HCT116 (cell line): ENCODE measurements around the gene FGF1. TPM values are rescaled to one million over a fixed set of nuclear protein-coding genes. Genes with fewer than 3 reads are reported as not detected.

Experiments
- ATAC-seq: fragments of 200-7000 bp; cut with Tn5 transposase; 2 replicates; pipeline ENCODE4 v1.9.1; 2020; ENCODE audit warnings: mild to moderate bottlenecking, moderate library complexity
- BruUV-seq: library from RNA; stranded (reverse); fragments of 400-500 nt; replicated peaks from 2 replicates; lab custom pipeline; 2021; lab: Mats Ljungman, UMichigan
- CTCF ChIA-PET: fragments of 300-600 bp; sonication (Branson Sonifier 250); formaldehyde crosslinking; loops from one replicate; lab custom pipeline; 2021; ENCODE audit warnings: antibody characterized with exemption; lab: Charles Lee
- POLR2A ChIA-PET: fragments of 300-600, 350-600 bp; sonication (Branson Sonifier 250); formaldehyde crosslinking; loops from one replicate; lab custom pipeline; 2021; ENCODE audit warnings: antibody characterized with exemption; lab: Charles Lee
- RAD21 ChIA-PET, 2 experiments: fragments of 300-600 bp; sonication (Branson Sonifier 250); formaldehyde crosslinking; loops; one replicate each; lab custom pipeline; 2023; ENCODE audit warnings: low total read pairs in 2 of 2; ENCODE audit not compliant: uncharacterized antibody in 2 of 2, unreplicated experiment in 2 of 2, low non-redundant PET in 1 of 2; lab: Charles Lee
- DNase-seq: peaks from one replicate; pipeline ENCODE4 v3.0.0-alpha.2; 2010; ENCODE audit warnings: low read depth, low spot score
- H2AFZ ChIP-seq: fragments of 200-600 bp; shearing (Covaris generic), sonication (generic); 2 replicates; pipeline ENCODE4 v1.6.1; 2017; ENCODE audit warnings: low read depth, mixed run types, mixed read lengths, antibody characterized with exemption, low read length; ENCODE audit not compliant: poor library complexity, severe bottlenecking
- H3K27ac ChIP-seq: 2 replicates; pipeline ENCODE4 v1.5.1; 2012; ENCODE audit warnings: low read depth, low read length
- H3K27me3 ChIP-seq: fragments of 200-600 bp; sonication (generic); 2 replicates; pipeline ENCODE4 v1.6.1; 2016; ENCODE audit warnings: mixed run types, low read length, mixed read lengths; ENCODE audit not compliant: insufficient read depth
- H3K36me3 ChIP-seq, 2 experiments: fragments of 200-500 bp in 1 of 2; fragments of 200-600 bp in 1 of 2; sonication (Bioruptor generic) in 1 of 2; sonication (generic) in 1 of 2; 2 replicates each; pipeline versions ENCODE4 v1.5.1 to v1.6.1; 2014 to 2016; ENCODE audit warnings: low read length in 2 of 2, inconsistent platforms in 1 of 2, mixed read lengths in 1 of 2, mixed run types in 1 of 2; ENCODE audit not compliant: insufficient read depth in 2 of 2, control insufficient read depth in 1 of 2
- H3K4me1 ChIP-seq, 2 experiments: fragments of 200-600 bp in 1 of 2; sonication (generic) in 1 of 2; 2 replicates each; pipeline versions ENCODE4 v1.5.1 to v1.6.1; 2012 to 2017; ENCODE audit warnings: low read length in 2 of 2, inconsistent platforms in 1 of 2, mild to moderate bottlenecking in 1 of 2, mixed read lengths in 1 of 2, mixed run types in 1 of 2, moderate library complexity in 1 of 2; ENCODE audit not compliant: insufficient read depth in 2 of 2, control insufficient read depth in 1 of 2
- H3K4me2 ChIP-seq: fragments of 200-600 bp; sonication (generic); 2 replicates; pipeline ENCODE4 v1.6.1; 2017; ENCODE audit warnings: mixed run types, low read length, mixed read lengths
- H3K4me3 ChIP-seq, 2 experiments: fragments of 200-600 bp in 1 of 2; sonication (generic) in 1 of 2; replicated peaks in 1 of 2; 2 replicates each; pipeline ENCODE4 v1.5.1; 2011 to 2016; ENCODE audit warnings: low read length in 2 of 2, control low read depth in 1 of 2, low read depth in 1 of 2, mild to moderate bottlenecking in 1 of 2, mixed read lengths in 1 of 2, mixed run types in 1 of 2
- H3K79me2 ChIP-seq: fragments of 200-600 bp; sonication (generic); 2 replicates; pipeline ENCODE4 v1.6.1; 2017; ENCODE audit warnings: mild to moderate bottlenecking, mixed run types, low read length, moderate library complexity, mixed read lengths; ENCODE audit not compliant: insufficient read depth
- H3K9ac ChIP-seq: fragments of 200-600 bp; sonication (generic); 2 replicates; pipeline ENCODE4 v1.6.1; 2016; ENCODE audit warnings: low read length, mixed read lengths
- H3K9me2 ChIP-seq: fragments of 200-600 bp; sonication (generic), shearing (Covaris generic); 2 replicates; pipeline ENCODE4 v1.6.1; 2017; ENCODE audit warnings: mixed run types, mild to moderate bottlenecking, moderate library complexity; ENCODE audit not compliant: insufficient read depth
- H3K9me3 ChIP-seq, 2 experiments: fragments of 200-500 bp in 1 of 2; fragments of 200-600 bp in 1 of 2; sonication (Bioruptor generic) in 1 of 2; sonication (generic) in 1 of 2; 2 replicates each; pipeline ENCODE4 v1.6.1; 2014 to 2017; ENCODE audit warnings: low read length in 2 of 2, mixed read lengths in 2 of 2, inconsistent platforms in 1 of 2, low read depth in 1 of 2, mild to moderate bottlenecking in 1 of 2, mixed run types in 1 of 2, moderate library complexity in 1 of 2; ENCODE audit not compliant: control insufficient read depth in 1 of 2, insufficient read depth in 1 of 2
- H4K20me1 ChIP-seq: fragments of 200-600 bp; sonication (generic), shearing (Covaris generic); 2 replicates; pipeline ENCODE4 v1.6.1; 2017; ENCODE audit warnings: mixed run types, mild to moderate bottlenecking, moderate library complexity; ENCODE audit not compliant: insufficient read depth
- EGR1 ChIP-seq: IDR thresholded peaks from 2 replicates; pipeline ENCODE4 v1.6.1; 2012; ENCODE audit warnings: low read depth
- JUND ChIP-seq: IDR thresholded peaks from 2 replicates; pipeline ENCODE4 v1.6.1; 2012
- POLR2A ChIP-seq: IDR thresholded peaks from 2 replicates; pipeline ENCODE4 v1.7.0; 2011; ENCODE audit warnings: borderline replicate concordance; ENCODE audit not compliant: insufficient read depth, insufficient read length; ENCODE audit errors: extremely low read depth
- RAD21 ChIP-seq: IDR thresholded peaks from 2 replicates; pipeline ENCODE4 v1.6.1; 2012; ENCODE audit warnings: low read depth, mild to moderate bottlenecking
- SIN3A ChIP-seq: IDR thresholded peaks from 2 replicates; pipeline ENCODE4 v1.6.1; 2012; ENCODE audit warnings: low read depth
- SP1 ChIP-seq: IDR thresholded peaks from 2 replicates; pipeline ENCODE4 v1.6.1; 2012; ENCODE audit warnings: low read depth
- ZBTB33 ChIP-seq: IDR thresholded peaks from 2 replicates; pipeline ENCODE4 v1.6.1; 2011; ENCODE audit warnings: mild to moderate bottlenecking, low read length, moderate library complexity; ENCODE audit not compliant: insufficient replicate concordance; ENCODE audit errors: extremely low read depth
- ZFX ChIP-seq: fragments of 450-650 bp; IDR thresholded peaks from 2 replicates; pipeline ENCODE4 v1.6.1; 2017
- ZNF274 ChIP-seq: fragments of 200-500 bp; sonication (Bioruptor generic); IDR thresholded peaks from 2 replicates; pipeline ENCODE4 v1.6.1; 2014; ENCODE audit warnings: mild to moderate bottlenecking, low read depth, low read length, inconsistent platforms
- intact Hi-C: fragments of 100-400 bp; cut with micrococcal nuclease; formaldehyde crosslinking; loops from 2 replicates; pipeline ENCODE4 v1.10.0; 2022
- total RNA-seq: library from RNA; stranded (reverse); gene quantifications from one replicate; pipeline ENCODE4 v1.2.1, GENCODE V29; 2021; ENCODE audit not compliant: unreplicated experiment
- TF ChIP-seq, protein P1 (sequence below): IDR thresholded peaks from 2 replicates; pipeline ENCODE4 v1.6.1; 2012; ENCODE audit warnings: low read depth

Gene FGF1
- total RNA-seq, 1 experiment from 2014 or later: not detected

DNA sequence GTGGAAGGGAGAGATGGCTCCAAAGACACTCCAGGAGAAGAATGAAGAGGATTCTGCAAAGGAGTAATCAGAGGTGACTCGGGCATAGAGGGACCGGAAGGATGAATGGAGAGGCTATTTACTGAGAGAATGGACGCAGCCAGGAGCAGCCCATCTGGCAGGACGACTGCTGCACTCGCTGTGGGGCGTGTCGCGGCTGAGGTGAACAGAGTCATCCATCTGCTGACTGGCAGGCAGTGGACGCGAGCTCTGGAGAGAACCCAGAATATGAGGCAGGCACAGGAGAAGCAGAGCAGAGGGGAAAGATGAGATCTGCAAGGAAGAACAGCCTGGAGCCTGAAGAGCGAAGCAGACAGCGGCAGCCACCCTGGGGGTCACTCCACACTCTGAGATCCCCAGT lies 16.4 kb downstream of the FGF1 start (continued):
- TF ChIP-seq ZBTB33 (no peak), SIN3A (no peak), RAD21 (no peak), ZNF274 (no peak)
- TF ChIP-seq, all 23 proteins: peak for 0

GRCh38 chr5:142668336-142668735 lies 17.6 kb downstream of the FGF1 start:
- Histone ChIP-seq H3K9ac (no peak overlapping the region), H2AFZ (no peak overlapping the region), H3K27ac (no peak overlapping the region), H3K4me3 (no peak overlapping the region), H3K4me2 (no peak overlapping the region), H3K36me3 (no peaks in the 10 kb centered on the region), H3K4me1 (peaks cover 3 to 6% of the 10 kb centered on the region in 2 experiments; a peak in 3 of 4 replicates), H4K20me1 (no peaks in the 10 kb centered on the region), H3K79me2 (no peaks in the 10 kb centered on the region), H3K27me3 (no peaks in the 10 kb centered on the region), H3K9me3 (no peaks in the 10 kb centered on the region), H3K9me2 (no peaks in the 10 kb centered on the region)
- intact Hi-C loops: no loop called here
- TF ChIP-seq, protein P1, sequence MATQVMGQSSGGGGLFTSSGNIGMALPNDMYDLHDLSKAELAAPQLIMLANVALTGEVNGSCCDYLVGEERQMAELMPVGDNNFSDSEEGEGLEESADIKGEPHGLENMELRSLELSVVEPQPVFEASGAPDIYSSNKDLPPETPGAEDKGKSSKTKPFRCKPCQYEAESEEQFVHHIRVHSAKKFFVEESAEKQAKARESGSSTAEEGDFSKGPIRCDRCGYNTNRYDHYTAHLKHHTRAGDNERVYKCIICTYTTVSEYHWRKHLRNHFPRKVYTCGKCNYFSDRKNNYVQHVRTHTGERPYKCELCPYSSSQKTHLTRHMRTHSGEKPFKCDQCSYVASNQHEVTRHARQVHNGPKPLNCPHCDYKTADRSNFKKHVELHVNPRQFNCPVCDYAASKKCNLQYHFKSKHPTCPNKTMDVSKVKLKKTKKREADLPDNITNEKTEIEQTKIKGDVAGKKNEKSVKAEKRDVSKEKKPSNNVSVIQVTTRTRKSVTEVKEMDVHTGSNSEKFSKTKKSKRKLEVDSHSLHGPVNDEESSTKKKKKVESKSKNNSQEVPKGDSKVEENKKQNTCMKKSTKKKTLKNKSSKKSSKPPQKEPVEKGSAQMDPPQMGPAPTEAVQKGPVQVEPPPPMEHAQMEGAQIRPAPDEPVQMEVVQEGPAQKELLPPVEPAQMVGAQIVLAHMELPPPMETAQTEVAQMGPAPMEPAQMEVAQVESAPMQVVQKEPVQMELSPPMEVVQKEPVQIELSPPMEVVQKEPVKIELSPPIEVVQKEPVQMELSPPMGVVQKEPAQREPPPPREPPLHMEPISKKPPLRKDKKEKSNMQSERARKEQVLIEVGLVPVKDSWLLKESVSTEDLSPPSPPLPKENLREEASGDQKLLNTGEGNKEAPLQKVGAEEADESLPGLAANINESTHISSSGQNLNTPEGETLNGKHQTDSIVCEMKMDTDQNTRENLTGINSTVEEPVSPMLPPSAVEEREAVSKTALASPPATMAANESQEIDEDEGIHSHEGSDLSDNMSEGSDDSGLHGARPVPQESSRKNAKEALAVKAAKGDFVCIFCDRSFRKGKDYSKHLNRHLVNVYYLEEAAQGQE: no peak
- TF ChIP-seq EGR1 (no peak), ZFX (no peak), ZNF274 (no peak), POLR2A (no peak), SP1 (no peak), RAD21 (no peak), SIN3A (no peak), JUND (no peak)
- no TSS peak for BruUV-seq
- ChIA-PET CTCF (interaction anchor here (1.0 to 4.8 kb wide), 3 partner anchors 9 to 45 kb away, joined by 3 to 21 read pairs (median 5); no protein-coding TSS in a partner anchor), RAD21 (no interaction called here), POLR2A (interaction anchor here (0.6 kb wide), 1 partner anchor 516 kb away, joined by 4 read pairs; no protein-coding TSS in a partner anchor)
- ATAC-seq: no peak
- no peak for DNase-seq
